Kidney (tissue), 14 donors: ENCODE data around the gene SETD4. TPM values are rescaled to one million over a fixed set of nuclear protein-coding genes. Genes with fewer than 3 reads are reported as not detected.

Experiments used
- DNase-seq, 5 donors: peaks; one replicate each; pipeline ENCODE4 v3.0.0-alpha.2; 2013 to 2020
- FAIRE-seq: peaks from 2 replicates; lab custom pipeline; 2012; peaks lifted over from hg19 to GRCh38; lab: Jason Lieb, UNC
- H3K27ac ChIP-seq, 2 donors: one replicate each; pipeline ENCODE4 v1.7.0; 2013; ENCODE audit warnings: low read depth in 2 of 2, low read length in 2 of 2, inconsistent platforms in 1 of 2
- H3K27me3 ChIP-seq: one replicate; pipeline ENCODE4 v1.7.1; 2013; ENCODE audit warnings: low read length, inconsistent platforms; ENCODE audit not compliant: control insufficient read depth, insufficient read depth
- H3K36me3 ChIP-seq, 3 donors: one replicate each; pipeline versions ENCODE4 v1.7.0 to v1.7.1; 2013; ENCODE audit warnings: low read length in 3 of 3, control low read depth in 1 of 3, inconsistent platforms in 1 of 3; ENCODE audit not compliant: insufficient read depth in 3 of 3, control insufficient read depth in 2 of 3
- H3K4me1 ChIP-seq, 3 donors: one replicate each; pipeline versions ENCODE4 v1.7.0 to v1.7.1; 2013; ENCODE audit warnings: low read length in 3 of 3, inconsistent platforms in 1 of 3, low read depth in 1 of 3; ENCODE audit not compliant: control insufficient read depth in 2 of 3, insufficient read depth in 2 of 3
- H3K4me3 ChIP-seq, 3 donors: one replicate each; pipeline versions ENCODE4 v1.7.0 to v1.8.1; 2013; ENCODE audit warnings: low read length in 3 of 3, control low read depth in 1 of 3, inconsistent platforms in 1 of 3
- H3K9ac ChIP-seq, 3 donors: one replicate each; pipeline versions ENCODE4 v1.7.0 to v1.7.1; 2013; ENCODE audit warnings: low read length in 3 of 3, control low read depth in 1 of 3, inconsistent platforms in 1 of 3
- H3K9me3 ChIP-seq, 3 donors: one replicate each; pipeline versions ENCODE4 v1.7.0 to v1.7.1; 2013; ENCODE audit warnings: low read length in 3 of 3, control low read depth in 1 of 3, inconsistent platforms in 1 of 3; ENCODE audit not compliant: control insufficient read depth in 2 of 3, insufficient read depth in 1 of 3
- intact Hi-C: fragments of 100-400 bp; cut with DNase I; formaldehyde crosslinking; loops from one replicate; pipeline ENCODE4 v1.11.1; 2022
- polyA plus RNA-seq: library from polyadenylated mRNA; stranded (reverse); fragments of 350-450 nt; fragmentation: Illumina TruSeq; extraction: RNeasy Lipid Tissue Mini Kit (QIAGEN cat#74804); gene quantifications from one replicate; pipeline ENCODE4 v1.2.3, GENCODE V29; 2014; ENCODE audit warnings: low read depth, low replicate concordance; ENCODE audit not compliant: insufficient read depth
- total RNA-seq: library from RNA; stranded (reverse); fragmentation: NEBNext Ultra II Directional; extraction: Animal tissue kit (Norgen Biotek cat#: 25700); gene quantifications from one replicate; pipeline ENCODE4 v1.2.1, GENCODE V29; 2021
- TF ChIP-seq, protein P1 (sequence below): IDR thresholded peaks from 3 replicates; pipeline ENCODE4 v1.5.1; 2012; ENCODE audit warnings: mild to moderate bottlenecking, moderate library complexity, borderline replicate concordance; ENCODE audit not compliant: insufficient read depth; ENCODE audit errors: extremely low read depth
- donor health status: control.
- donor health status: control.
- donor health status: control.
- donor health status: control.
- donor health status: control.
- donor health status: DM: yes; HTN: yes; CAD: no.
- donor health status: Normal renal cell carcinoma (clear cell type).

Gene SETD4
- total and polyA plus RNA-seq, 2 donors from 2014 or later: 14.2 to 22.5 TPM

DNA sequence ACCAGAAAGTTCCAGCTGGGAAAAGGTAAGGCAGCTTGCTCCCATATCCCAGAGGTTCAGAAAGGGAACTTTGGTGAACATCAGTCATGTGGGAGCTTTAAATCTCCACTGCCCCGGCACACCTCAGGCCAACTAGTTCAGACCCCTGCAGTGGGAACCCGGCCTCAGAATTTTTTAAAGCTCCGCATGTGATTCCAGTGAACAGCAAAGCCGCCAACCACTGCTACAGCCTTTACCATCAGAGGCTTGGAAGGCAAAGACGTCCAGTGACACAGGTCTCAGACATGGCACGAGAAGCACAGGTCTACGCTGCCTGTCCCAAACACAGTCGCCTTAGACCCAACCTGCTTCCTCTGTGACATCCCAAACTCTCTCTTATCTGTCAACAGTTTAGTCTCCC lies 31.0 kb downstream of the SETD4 start:
- intact Hi-C loops: no loop called here
- TF ChIP-seq, protein P1, sequence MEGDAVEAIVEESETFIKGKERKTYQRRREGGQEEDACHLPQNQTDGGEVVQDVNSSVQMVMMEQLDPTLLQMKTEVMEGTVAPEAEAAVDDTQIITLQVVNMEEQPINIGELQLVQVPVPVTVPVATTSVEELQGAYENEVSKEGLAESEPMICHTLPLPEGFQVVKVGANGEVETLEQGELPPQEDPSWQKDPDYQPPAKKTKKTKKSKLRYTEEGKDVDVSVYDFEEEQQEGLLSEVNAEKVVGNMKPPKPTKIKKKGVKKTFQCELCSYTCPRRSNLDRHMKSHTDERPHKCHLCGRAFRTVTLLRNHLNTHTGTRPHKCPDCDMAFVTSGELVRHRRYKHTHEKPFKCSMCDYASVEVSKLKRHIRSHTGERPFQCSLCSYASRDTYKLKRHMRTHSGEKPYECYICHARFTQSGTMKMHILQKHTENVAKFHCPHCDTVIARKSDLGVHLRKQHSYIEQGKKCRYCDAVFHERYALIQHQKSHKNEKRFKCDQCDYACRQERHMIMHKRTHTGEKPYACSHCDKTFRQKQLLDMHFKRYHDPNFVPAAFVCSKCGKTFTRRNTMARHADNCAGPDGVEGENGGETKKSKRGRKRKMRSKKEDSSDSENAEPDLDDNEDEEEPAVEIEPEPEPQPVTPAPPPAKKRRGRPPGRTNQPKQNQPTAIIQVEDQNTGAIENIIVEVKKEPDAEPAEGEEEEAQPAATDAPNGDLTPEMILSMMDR: no peak
- FAIRE-seq: no peak

DNA sequence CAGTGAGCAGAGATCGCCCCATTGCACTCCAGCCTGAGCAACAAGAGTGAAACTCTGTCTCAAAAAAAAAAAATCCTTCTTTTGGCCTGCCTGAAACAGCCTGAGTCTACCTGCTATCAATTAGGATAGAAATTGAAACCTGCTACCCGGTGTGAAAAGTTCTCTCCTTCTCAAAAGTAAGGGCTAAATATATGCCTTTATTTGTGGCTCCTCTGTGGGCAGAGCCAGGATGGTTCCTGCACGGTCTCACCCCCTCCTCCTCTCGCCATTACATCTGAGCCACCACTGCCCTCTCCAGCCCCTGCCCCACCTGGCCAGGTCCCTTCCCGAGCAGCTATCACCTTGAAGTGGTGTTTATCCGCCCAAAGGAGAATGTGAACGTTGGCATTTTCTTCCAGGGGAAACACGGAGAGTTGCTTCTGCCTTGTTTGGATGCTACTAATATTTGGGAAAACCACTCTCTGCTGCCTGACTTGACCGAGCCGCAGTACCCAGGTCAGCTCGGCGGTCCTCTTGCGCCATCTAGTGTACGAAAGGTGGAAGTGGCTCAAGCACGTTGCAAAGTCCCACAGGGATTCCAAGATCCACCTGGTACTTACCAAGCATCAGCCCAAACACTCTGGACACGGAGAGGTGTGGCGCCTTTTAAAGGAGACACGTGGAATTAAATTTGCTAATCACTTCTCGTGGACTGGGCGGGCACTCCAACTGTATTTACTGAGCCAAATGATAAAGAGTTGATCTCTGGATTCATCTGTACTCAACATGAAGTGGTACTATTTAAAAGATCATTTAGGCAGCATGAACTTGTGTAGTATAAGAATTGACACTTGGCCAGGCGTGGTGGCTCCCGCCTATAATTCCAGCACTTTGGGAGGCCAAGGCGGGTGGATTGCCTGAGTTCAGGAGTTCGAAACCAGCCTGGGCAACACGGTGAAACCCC lies 31.9 kb downstream of the SETD4 start:
- Histone ChIP-seq H3K27me3 (no peaks in the 10 kb centered on the region), H3K36me3 (no peaks in the 10 kb centered on the region), H3K9ac (no peak overlapping the region), H3K4me1 (no peaks in the 10 kb centered on the region), H3K4me3 (no peak overlapping the region), H3K27ac (no peak overlapping the region), H3K9me3 (no peaks in the 10 kb centered on the region)
- intact Hi-C loops: no loop called here
- FAIRE-seq (peak; percentile 52), DNase-seq (peak in 4 of 5 donors; percentile 84 to 89 (median 86))
- TF ChIP-seq, protein P1: peak; percentile 96

More for the DNA sequence above, 31.0 kb downstream of the SETD4 start:
- Histone ChIP-seq H3K9me3 (no peaks in the 10 kb centered on the region), H3K4me1 (no peaks in the 10 kb centered on the region), H3K36me3 (peaks cover 0 to 2% (median 0%) of the 10 kb centered on the region in 3 donors), H3K4me3 (no peak overlapping the region), H3K27me3 (no peaks in the 10 kb centered on the region), H3K9ac (no peak overlapping the region), H3K27ac (no peak overlapping the region)
- DNase-seq: no peak

DNA sequence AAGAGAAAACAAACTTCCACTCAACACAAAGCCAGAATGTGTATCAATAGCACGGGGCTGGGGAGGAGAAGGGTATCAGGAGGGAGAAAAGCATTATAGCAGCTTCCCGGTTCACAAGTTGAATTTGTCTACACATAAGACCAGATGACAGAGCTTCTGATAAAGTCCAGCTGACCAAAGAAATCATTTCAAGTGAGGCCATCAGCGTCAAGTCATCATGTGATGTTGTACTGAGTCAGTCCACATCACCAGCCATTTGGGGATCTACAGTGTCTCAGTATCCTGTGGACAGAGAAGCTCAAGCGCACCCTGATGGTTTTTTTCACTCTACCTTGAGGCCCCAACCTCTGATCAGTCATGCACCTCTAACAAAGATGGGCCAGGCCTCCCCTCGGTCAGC lies 33.0 kb downstream of the SETD4 start:
- no peaks in the 10 kb centered on the region for H3K36me3 ChIP-seq
- FAIRE-seq: no peak

More for the DNA sequence above, 33.0 kb downstream of the SETD4 start:
- Histone ChIP-seq H3K9me3 (no peaks in the 10 kb centered on the region), H3K27me3 (no peaks in the 10 kb centered on the region), H3K27ac (no peak overlapping the region), H3K4me1 (no peaks in the 10 kb centered on the region), H3K4me3 (no peak overlapping the region), H3K9ac (no peak overlapping the region)
- intact Hi-C loops: no loop called here
- peak in 1 of 5 donors; percentile 51 for DNase-seq
- TF ChIP-seq, protein P1: no peak
